ENCODE results near the gene LGI4.
"Not testable (repeated sequence)": the region's sequence is repeated elsewhere in the genome, so short reads cannot be mapped to it uniquely, and the experiment has no call there.

Gene LGI4

DNA sequence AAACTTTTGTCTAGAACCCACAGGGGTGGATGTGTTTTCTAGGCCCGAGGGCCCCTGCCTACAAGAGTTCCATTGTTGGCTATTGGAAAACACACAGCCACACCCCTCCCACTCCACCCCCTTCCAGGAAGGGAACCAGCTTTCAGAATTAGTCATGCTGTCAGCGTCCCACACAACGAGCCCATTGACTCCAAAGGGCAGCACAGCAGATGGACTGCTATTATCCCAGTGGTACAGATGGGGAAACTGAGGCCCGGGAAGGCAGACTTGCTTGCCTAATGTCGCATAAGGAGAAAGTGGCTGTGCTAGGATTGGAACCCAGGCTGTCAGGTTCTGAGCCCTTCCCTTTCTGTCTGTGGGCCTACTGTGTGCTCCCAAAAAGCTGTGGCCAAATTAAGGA is 27.3 kb downstream of the LGI4 start:
- no peak for DNase-seq (ENCODE audit: low read depth in 2 of 2, low spot score in 1 of 2)

DNA sequence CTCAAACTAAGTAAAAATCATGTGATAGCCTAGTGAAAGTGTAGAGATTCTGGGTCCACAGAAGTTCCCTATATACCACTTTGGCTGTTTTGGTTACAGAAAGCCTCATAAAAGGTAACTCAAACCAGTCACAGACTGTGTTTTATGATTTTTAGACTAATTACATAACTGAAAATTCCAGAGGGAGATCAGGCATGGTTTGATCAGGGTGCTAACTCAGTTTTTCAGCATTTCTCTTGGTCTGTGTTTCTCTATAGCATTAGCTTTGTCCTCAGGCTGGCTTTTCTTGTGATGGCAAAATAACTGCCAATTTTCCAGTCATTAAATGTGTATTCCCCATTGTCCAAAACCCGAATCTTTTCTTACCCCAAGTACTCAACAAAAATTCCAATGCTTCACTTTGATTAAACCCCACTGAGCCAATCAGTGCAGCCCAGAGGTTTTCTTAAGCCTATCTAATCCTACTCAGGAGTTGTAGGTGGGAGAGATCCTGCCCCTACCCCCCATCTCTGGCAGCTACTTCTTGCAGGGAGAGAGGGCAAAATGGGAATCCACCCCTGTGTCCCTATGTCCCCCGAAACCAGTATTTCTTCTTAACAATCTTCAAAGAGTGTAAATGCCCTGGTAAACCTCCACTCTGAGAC is 27.8 kb downstream of the LGI4 start:
- no peak for DNase-seq (ENCODE audit: low read depth in 2 of 2, low spot score in 1 of 2)

DNA sequence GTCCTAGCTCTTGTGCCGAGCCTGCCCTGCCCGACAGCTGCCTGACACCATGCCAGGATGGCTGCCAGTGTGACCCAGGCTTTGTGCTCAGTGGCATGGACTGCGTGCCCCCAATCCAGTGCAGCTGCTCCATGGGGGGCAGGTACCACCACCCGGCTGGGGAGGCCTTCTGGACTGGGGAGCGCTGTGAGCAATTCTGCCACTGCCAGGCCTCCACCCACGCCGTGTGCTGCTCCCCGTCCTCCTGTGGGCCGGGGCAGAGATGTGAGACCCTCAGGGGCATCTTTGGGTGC is 28.6 kb downstream of the LGI4 start:
- no peak for DNase-seq (ENCODE audit: low read depth in 2 of 2, low spot score in 1 of 2)

DNA sequence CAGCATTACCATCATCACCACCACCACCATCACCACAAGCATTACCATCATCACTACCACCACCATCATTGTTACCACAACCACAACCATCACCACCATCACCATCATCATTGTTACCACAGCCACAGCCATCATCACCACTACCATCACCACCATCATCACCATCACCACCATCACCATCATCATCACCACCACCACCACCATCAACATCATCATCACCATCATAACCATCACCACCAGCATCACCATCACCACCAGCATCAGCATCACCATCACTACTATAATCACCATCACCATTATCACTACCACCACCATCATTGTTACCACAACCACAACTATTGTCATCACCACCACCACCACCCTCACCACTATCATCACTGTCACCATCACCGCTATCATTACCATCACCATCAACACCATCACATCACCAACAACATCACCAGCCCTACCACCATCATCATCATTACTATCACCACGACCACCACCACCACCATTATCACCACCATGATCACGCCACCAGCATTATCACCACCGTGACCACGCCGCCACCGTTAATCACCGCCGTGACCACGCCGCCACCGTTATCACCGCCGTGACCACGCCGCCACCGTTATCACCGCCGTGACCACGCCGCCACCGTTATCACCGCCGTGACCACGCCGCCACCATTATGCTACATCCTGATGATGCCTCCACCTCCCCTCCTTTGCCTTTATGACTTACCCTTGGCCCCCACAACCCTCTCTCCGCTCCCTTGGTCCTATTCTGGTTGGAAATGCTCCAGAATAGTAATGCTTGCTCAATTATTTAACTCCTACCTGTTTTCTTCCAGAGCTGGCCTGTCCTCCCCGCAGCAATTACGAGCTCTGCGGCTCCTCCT is 29.2 kb downstream of the LGI4 start:
- no peak for DNase-seq (ENCODE audit: low read depth in 2 of 2, low spot score in 1 of 2)

DNA sequence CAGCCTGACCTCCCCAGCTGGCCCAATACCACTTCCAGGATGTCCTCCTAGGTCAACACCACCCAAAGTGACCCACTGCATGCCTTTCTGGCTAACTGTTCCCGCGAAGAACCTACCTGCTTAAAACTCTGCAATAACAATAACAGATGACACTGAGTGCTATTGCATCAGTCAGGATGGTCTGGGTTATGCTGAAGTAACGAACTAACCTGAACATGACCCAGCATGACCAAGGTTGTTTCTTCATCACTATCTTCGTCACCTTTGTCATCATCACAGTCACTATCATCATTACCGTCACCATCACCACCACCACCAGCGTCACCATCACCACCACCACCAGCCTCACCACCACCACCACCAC is 29.8 kb downstream of the LGI4 start:
- DNase-seq (ENCODE audit: low read depth in 2 of 2, low spot score in 1 of 2) = no peak

DNA sequence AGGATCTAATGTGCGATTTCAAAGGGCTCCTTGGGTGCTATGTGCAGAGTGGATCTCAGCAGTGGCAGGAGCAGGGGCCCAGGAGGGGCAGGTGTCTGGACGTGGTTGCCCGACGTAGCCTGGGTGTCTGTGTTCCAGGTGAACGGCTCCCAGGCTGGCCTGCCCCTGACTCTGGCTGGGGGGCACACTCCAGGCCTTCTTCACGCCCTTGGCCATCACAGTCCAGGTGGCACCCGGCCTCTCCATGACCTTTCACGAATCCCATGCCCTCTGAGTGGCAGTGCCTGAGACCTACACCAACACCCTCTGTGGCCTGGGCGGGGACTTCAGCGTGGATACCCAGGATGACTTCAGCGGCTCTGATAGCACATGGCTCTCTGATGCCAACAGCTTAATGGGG is 30.5 kb downstream of the LGI4 start:
- no peak for DNase-seq (ENCODE audit: low read depth in 2 of 2, low spot score in 1 of 2)

DNA sequence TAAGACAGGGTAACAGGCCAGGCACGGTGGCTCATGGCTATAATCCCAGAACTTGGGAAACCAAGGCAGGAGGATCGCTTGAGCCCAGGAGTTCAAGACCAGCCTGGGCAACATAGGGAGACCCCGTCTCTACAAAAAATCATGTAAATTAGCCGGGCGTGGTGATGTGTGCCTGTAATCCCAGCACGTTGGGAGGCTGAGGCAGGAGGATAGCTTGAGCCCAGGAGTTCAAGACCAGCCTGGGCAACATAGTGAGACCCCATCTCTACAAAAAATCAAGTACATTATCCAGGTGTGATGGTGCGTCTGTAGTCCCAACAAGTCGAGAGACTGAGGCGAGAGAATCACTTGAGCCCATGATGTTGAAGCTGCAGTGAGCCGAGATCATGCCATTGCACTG is 31.2 kb downstream of the LGI4 start:
- not testable (repeated sequence) for DNase-seq (ENCODE audit: low read depth in 2 of 2, low spot score in 1 of 2)

DNA sequence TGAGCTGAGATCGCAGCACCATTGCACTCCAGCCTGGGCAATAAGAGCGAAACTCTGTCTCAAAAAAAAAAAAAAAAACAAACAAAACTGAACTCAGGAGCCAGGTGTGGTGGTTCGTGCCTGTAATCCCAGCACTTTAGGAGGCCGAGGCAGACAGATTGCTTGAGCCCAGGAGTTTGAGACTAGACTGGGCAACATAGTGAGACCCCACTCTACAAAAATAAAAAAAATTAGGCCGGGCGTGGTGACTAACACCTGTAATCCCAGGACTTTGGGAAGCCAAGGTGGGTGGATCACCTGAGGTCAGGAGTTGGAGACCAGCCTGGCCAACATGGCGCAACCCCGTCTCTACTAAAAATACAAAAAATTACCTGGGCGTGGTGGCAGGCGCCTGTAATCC is 32.9 kb downstream of the LGI4 start:
- DNase-seq (ENCODE audit: low read depth in 2 of 2, low spot score in 1 of 2) = not testable (repeated sequence)

DNA sequence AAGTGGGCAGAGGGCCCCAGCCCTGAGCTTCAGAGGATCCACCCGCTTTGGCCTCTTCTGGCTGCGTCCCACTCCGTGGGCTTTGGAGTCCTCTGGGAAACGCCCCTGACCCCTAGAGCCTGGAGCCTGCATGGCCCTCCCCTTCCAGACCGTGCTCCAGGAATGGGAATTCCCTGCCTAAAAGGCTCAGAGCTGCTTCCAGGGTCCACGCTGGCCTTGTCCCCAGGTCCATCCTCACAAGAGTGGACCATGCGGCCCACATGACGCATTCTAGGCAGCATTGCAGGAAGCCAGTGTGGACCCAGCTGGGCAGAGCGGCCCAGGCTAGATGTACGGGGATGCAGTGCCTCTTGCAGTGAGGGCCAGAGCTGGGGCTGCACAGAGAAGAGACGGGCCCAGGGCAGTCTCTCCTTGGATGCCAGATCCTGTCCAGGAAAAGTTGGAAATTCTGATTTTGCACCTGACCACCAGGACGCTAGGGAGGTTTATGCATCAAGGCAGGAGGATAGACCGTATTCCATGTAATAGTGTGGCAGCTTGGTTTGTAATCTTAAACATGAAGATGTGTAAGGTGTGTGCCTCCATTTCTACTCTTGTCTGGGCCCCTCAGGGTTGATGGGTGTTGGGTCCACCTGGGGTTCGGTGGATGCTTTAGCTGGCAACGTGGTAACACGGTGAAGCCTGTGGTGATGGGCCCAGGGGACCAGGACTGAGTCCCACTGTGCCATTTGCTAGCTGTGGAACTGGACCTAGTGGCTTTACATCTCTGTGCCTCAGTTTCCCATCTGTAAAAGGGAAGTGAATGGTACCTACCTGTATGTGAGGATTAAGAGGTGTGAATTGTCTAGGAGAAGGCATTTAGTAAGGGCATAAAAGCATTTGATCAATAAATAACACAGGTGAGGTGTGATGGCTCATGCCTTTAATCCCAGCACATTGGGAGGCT is 34.0 kb downstream of the LGI4 start:
- DNase-seq (ENCODE audit: low read depth in 2 of 2, low spot score in 1 of 2) = no peak

DNA sequence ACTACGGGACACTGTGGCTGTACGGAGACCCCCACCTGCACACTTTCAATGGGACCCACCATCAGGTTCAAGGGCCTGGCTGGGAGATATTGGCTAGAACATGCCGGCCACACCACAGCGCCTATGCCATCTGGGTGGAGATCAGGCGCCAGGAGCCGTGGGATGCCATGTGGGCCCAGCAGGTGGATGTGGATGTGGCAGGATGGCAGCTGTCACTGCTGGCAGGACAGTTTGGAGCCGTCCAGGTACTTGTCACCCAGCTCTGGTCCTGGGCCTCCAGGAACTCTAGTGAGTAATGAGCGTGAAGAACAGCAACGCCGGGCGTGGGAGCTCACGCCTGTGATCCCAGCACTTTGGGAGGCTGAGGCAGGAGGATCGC is 35.0 kb downstream of the LGI4 start:
- DNase-seq (ENCODE audit: low read depth in 2 of 2, low spot score in 1 of 2) = no peak

DNA sequence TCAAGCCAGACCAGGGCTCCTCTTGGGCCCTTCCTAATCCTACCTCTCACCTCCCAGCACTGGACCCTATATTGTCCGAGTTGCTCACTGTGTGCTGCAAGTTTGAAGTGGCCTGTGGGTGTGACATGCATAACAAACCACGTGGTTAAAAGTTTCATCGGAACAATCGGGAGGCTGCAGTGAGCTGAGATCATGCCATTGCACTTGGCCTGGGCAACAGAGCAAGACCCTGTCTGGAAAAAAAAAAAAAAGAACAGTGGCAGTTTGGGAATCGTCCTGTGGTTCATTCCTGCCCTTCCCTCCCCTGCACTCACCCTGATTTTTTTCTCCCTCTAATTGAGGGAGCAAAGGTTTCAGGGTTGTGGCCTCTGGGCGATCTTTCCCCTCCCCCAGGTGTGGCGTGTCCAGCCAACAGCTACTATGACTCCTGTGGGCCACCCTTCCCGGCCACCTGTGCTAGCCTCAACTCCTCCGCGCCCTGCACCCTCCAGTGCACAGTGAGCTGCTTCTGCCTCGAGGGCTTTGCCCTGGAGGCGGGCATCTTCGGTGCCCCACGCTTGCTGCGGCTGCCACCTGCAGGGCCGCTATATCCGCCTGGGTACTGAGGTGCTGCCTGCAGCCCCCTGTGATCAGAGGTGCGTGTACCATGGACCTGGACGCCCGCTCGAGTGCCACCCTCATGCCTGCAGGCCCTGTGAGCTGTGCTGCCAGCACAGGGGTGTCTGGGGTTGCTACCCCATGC is 35.5 kb downstream of the LGI4 start:
- DNase-seq (ENCODE audit: low read depth in 2 of 2, low spot score in 1 of 2) = no peak

DNA sequence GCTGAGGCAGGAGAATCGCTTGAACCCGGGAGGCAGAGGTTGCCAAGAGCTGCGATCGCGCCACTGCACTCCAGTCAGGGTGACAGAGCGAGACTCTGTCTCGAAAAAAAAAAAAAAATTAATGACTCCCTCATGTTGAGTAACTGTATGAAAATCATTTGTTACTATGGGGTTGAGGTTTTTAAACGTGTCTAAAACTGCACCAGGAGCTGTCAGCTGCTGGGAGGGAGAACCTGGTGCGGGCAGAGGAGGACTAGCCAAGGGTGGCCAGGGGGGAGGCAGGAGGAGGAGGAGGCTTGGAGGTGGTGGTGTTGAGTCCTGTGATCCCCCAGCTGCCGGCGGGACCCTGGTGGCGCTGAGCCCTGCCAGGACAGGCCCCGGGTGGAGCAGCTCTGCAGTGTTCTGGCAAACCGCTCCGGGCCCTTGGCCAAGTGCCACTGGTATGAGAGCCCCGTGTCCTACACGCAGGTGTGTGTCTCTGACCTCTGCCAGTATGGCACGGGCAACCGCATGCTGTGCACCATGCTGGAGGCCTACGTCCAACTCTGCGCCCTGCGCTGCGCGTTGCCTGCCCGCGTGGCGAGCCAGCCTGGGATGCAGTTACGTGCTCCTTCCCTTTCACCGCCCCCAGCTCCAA is 36.3 kb downstream of the LGI4 start:
- DNase-seq (ENCODE audit: low read depth in 2 of 2, low spot score in 1 of 2) = no peak

DNA sequence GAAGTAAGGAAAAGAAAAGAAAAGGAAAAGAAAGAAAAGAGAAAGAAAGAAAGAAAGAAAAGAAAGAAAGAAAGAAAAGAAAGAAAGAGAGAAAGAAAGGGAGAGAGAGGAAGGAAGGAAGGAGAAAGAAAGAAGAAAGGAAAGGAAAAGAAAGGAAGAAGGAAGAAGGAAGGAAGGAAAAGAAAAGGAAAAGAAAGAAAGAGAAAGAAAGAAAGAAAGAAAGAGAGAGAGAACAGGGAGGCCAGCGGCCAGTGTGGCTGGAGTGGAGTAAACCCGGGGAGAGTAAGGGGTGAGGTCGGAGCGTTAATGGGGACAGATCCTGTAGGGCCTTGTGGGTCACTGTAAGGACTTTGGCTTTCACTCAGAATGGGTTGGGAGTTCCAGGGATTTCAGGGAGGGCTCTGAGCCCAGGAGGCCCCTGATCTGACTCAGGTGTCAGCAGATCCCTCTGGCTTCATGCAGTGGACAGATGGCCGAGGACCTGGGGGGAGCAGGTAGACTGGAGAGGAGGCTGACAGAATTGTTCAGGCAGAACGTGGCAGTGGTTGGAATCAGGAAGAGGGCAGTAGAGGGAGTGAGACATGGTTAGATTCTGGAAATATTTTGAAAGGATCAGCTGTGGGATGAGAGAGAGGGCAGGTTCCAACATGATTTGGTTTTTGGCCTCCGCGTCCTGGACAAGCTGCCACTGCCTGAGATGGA is 39.0 kb downstream of the LGI4 start:
- no peak for DNase-seq (ENCODE audit: low read depth in 2 of 2, low spot score in 1 of 2)

DNA sequence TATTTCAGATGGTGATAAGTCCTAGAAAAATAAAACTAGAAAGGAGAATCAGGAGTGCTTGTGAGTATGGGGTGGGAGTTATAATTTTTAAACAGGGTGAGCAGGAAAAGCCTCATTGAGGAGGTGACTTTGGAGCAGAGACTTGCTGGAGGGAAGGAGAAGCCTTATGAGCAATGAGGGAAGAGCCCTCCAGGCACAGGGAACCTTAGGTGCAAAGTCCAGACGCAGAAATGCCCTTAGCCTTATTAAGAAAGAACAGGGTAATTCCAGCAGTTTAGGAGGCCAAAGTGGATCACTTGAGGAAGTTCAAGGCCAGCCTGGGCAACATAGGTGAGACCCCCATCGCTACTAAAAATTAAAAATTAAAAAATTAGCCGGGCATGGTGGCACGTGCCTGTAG is 40.2 kb downstream of the LGI4 start:
- DNase-seq (ENCODE audit: low read depth in 2 of 2, low spot score in 1 of 2) = no peak

DNA sequence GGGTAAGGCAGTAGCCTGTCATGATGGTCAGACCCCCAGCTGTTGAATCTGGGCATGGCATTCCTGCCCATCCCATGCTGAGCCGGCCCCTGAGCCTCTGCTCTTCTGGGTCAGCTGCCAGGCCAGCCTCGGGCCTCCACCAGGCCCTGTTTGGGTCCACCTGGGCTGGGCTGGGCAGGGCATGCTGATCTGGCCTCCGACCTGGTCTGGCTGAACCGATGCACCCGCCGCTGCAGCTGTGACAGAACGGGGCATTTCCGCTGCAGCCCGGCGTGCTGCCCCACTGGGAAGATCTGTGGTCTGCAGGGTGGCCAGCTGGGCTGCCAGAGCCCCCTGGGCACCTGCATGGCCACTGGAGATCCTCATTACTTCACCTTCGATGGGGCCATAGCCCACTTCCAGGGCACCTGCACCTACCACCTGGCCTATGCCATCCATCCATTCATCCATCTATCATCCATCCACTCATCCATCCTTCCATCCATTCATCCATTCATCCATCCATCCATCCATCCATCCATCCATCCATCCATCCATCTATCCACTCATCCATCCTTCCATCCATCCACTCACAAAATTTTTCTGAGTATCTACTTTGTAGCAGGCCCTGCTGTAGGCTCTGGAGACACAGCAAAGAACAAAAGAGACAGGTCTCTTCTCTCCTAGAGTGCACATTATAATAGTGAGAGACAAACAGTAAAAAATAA is 40.8 kb downstream of the LGI4 start:
- no peak for DNase-seq (ENCODE audit: low read depth in 2 of 2, low spot score in 1 of 2)

DNA sequence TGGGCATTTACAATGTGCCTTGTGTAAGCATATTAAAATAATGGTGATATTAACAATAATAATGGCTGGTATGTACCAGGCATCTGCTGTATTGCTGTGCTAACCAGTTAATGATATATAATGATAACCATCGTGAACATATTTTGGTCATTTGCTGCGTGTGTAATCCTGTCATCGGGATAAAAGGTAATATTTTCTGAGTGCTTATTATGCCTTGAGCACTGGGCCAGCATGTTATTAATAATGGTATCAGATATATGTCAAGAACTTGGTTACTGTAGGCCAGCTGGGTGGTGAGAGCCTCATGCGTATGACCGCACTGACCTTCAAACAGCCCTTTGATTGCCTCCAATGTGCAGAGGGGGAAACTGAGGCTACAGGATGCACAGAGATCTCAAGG is 41.4 kb downstream of the LGI4 start:
- no peak for DNase-seq (ENCODE audit: low read depth in 2 of 2, low spot score in 1 of 2)

DNA sequence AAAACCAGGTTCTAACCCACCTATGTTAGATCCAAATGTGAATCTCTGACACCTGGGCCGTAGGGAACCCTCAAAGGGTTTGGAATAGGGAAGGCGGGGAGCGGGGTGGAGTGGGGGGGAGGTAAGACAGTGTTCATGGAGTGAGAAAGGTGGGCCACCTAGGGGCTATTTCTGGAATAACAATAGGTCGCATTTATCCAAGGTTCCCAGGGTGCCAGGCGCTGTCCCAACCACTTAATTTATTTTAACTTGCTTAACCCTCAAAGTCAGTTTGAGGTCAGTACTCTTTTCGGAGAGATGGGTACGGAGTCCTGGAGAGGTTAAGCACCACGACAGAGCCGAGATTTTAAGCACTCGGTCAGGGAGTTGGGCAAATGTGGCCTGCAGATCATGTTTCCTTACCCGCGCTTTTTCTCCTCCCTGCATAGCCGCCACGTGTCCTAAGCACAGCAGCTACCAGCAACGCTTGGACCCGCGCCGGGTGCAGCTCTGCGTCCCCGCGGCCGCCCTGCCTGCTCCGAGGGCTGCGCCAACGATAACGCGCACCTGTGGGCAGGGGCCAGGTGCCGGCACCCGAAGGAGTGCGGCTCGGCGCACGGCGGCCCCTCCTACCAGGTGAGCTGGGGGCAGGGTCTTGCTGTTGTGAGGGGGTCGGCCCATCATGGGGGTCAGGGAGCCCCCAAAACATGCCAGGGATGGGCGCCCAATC is 44.2 kb downstream of the LGI4 start:
- DNase-seq (ENCODE audit: low read depth in 2 of 2, low spot score in 1 of 2) = peak; percentile 3 to 9

DNA sequence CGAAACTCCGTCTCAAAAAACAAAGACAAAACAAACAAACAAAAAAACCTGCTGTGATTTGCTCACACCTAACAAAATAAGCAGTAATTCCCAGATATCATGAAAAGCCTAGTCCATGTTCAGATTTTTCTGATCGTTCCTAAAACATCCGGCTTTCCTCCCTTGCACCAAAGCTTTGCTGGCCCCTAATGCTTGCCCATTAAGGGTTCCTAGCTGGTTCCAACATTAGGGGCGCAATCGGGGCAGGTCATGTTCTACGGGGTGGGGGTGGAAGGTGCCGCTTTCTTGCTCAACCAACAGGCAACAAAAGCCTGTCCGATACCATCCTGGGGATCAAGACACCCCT is 44.7 kb downstream of the LGI4 start:
- no peak for DNase-seq (ENCODE audit: low read depth in 2 of 2, low spot score in 1 of 2)

DNA sequence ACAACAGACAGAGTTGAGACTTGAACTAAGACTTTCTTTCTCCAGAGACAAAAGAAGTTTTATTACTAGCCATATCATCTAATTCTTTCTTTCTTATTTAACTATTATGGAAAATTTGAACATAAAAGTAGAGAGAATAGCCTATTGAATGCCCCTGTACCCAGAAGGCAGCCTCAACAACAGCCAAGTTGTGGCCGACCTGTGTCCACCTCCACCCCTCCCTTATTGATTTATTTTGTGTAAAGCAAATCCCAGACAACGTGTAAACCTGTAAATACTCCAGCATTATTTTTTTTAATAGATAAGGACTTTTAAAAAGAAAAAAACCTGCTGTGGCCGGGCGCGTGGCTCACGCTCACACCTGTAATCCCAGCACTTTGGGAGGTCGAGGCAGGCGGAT is 45.3 kb downstream of the LGI4 start:
- DNase-seq (ENCODE audit: low read depth in 2 of 2, low spot score in 1 of 2) = no peak

Data from stimulated activated CD8-positive, alpha-beta memory T cell treated with anti-CD3 and anti-CD28 coated beads, Interleukin-4, amount 100 ng/mL, for 4 hours (primary cell).